GM21723 (cell line): ENCODE data around the gene GNG13.
"Not testable (repeated sequence)": the region's sequence is repeated elsewhere in the genome, so short reads cannot be mapped to it uniquely, and the experiment has no call there.

Experiments
- ATAC-seq: cut with Tn5 transposase; IDR thresholded peaks from one replicate; pipeline ENCODE4 v1.9.1; 2021; ENCODE audit warnings: mild to moderate bottlenecking, moderate library complexity; ENCODE audit not compliant: unreplicated experiment

Gene GNG13

GRCh38 chr16:764848-765487 is 35.6 kb downstream of the GNG13 start:
- no peak for ATAC-seq

GRCh38 chr16:764184-764750 is 36.3 kb downstream of the GNG13 start:
- ATAC-seq: no peak

GRCh38 chr16:763369-764183 is 37.0 kb downstream of the GNG13 start:
- no peak for ATAC-seq

GRCh38 chr16:762595-763268 is 37.8 kb downstream of the GNG13 start:
- ATAC-seq: no peak

- ATAC-seq: no peak
These were observed 38.7 kb downstream of the GNG13 start for GRCh38 chr16:761625-762513.

GRCh38 chr16:760545-761343 is 39.8 kb downstream of the GNG13 start, which contains the start of gene MSLN:
TSS of gene MSLN (plus strand) at chr16:760734. CDS start at chr16:762681, 1,947 bp downstream.
- no peak for ATAC-seq

GRCh38 chr16:760065-760464 is 40.5 kb downstream of the GNG13 start:
- ATAC-seq: no peak

- ATAC-seq: no peak
These were observed 41.2 kb downstream of the GNG13 start for GRCh38 chr16:759110-759910.

GRCh38 chr16:756428-756827 is 44.1 kb downstream of the GNG13 start:
- ATAC-seq: no peak

- ATAC-seq: no peak
These were observed 45.9 kb downstream of the GNG13 start for GRCh38 chr16:754656-755055.

- not testable (repeated sequence) for ATAC-seq
These were observed 46.4 kb downstream of the GNG13 start for GRCh38 chr16:754121-754607.

- ATAC-seq: no peak
These were observed 48.6 kb downstream of the GNG13 start for GRCh38 chr16:752007-752312.

GRCh38 chr16:751152-752006 is 49.2 kb downstream of the GNG13 start:
- ATAC-seq: no peak

- no peak for ATAC-seq
These were observed 50.0 kb downstream of the GNG13 start for GRCh38 chr16:750485-750884.

- ATAC-seq: no peak
These were observed 51.5 kb downstream of the GNG13 start for GRCh38 chr16:749010-749409.
